NCI-H345 treated with DMSO at 0.1 percent for 48 hours (cell line): ENCODE results near the gene TNRC6B.
"Not testable (repeated sequence)": the region's sequence is repeated elsewhere in the genome, so short reads cannot be mapped to it uniquely, and the experiment has no call there.

Experiments used
- DNase-seq: peaks from one replicate; lab custom pipeline; 2025; ENCODE audit not compliant: unreplicated experiment; lab: John Stamatoyannopoulos, UW

TNRC6B gene

DNA sequence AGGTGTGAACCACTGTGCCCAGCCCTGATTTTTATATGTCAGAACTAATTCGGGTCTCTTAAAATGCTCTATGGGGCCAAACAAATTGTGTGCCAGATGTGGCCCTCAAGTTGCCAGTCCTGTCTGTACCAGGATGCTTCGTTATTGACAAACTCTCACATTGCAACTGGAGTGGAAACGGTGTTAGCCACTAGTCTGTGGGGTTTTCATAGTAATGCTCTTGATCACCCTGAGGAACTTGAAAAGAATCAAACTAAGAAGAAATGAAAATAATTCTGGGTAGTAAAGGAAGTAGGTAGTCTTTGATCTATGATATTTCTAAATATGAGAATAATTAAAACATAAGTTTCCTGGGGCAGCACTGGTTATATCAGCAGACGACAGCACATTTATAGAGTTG is 101.3 kb downstream of the TNRC6B start:
- DNase-seq = no peak

GRCh38 chr22:40281717-40282116 is 104.0 kb downstream of the TNRC6B start:
- no peak for DNase-seq

- DNase-seq = no peak
Observed at GRCh38 chr22:40285513-40285912, 107.8 kb downstream of the TNRC6B start.

GRCh38 chr22:40289991-40290459 is 112.3 kb downstream of the TNRC6B start:
- DNase-seq = no peak

GRCh38 chr22:40290516-40290915 is 112.8 kb downstream of the TNRC6B start:
- no peak for DNase-seq

GRCh38 chr22:40294696-40295095 is 117.0 kb downstream of the TNRC6B start:
- no peak for DNase-seq

DNA sequence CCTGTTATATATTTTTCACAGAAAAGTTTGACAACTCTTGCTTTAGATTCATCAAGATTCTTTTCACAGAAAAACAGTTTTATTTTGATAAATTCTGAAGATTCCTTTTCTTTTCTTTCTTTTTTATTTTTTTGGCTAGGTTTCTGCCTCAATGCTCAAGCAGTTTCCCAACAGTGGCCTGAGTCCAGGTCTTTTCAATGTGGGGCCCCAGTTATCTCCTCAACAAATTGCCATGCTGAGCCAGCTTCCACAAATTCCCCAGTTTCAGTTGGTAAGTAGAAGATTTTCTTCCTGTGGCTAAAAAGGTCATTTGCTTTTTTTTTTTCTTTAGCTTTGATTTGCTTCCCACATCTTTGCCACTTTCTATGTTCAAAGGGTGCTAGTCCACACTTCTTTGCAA is 122.6 kb downstream of the TNRC6B start:
- DNase-seq = no peak

DNA sequence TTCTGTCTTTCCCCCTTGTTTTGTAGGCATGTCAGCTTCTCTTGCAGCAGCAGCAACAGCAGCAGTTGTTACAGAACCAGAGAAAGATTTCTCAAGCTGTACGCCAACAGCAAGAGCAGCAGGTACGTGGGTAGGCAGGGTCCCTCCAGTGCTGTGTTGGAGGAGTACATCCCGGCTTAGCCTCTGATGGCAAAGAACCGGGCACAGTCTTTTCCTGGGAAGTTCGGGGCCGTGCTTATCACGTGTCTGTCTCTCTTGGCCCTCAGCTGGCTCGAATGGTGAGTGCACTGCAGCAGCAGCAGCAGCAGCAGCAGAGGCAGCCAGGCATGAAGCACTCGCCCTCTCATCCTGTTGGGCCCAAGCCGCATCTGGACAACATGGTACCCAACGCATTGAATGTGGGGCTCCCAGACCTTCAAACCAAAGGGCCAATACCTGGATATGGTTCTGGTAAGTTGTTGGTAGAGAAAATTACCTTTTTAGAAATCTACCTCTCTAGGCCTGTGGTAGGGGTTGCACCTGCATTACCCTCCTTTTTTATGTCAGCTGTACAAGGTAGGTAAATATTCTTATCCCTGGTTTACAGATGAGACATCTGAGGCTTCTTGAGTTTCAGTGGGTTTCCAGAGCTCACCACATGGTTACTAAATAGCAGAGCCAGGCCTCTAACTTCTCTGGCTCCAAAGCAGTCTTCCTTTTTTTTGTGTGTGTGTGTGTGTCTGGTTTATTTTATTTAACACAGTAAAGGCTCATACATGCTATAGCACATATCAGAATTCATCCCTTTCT is 123.4 kb downstream of the TNRC6B start:
- DNase-seq = no peak

DNA sequence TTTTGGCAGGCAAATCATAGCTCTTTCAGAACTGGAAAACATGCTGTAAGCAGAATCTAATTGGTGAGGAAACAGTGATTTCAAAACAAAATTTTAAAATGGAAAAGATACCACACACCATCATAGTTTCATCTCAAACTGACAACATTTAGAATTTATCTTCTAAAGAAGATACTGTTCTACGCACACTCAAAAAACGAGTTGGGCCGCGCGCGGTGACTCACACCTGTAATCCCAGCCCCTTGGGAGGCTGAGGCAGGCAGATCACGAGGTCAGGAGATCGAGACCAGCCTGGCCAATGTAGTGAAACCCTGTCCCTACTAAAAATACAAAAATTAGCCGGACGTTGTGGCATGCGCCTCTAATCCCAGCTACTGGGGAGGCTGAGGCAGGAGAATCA is 124.4 kb downstream of the TNRC6B start:
- no peak for DNase-seq

DNA sequence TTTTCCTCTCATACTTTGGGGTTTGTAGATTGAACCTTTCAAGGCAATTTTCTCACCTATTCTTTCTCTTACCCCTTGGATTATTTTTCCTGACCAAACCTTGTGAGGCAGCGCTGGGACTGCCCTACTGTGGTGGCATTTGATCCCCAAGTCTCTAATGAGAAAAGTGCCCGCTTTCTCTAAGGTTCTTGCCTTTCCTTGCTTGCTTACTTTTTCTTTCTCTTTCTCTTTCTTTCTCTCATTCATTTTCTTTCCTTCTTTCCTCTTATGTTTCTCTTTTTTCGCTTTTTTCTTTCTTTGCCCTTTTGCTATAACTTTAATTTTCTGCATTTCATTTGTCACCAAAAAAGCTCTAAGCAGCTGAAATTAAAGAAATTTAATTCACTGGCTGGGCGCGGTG is 127.9 kb downstream of the TNRC6B start:
- DNase-seq = no peak

GRCh38 chr22:40308999-40309573 is 131.4 kb downstream of the TNRC6B start:
- no peak for DNase-seq

DNA sequence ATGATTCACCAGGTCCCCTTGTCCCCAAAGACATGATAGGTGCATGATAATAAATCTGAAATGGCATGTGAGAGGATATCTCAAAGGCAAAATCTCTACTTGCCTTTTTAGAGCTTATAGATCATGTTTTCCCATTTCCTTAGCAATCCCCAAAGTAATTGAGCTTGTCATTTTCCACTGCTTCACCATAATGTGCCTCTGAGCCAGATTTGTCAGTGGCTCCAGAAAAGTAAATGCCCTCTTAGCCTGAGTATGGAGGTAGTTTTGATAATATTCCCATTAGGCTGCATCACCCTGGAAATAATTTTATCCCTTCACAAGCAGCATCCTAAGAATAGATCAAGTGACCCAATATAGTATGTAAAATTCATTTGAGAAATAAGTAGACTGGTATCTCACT is 131.9 kb downstream of the TNRC6B start:
- DNase-seq = no peak

DNA sequence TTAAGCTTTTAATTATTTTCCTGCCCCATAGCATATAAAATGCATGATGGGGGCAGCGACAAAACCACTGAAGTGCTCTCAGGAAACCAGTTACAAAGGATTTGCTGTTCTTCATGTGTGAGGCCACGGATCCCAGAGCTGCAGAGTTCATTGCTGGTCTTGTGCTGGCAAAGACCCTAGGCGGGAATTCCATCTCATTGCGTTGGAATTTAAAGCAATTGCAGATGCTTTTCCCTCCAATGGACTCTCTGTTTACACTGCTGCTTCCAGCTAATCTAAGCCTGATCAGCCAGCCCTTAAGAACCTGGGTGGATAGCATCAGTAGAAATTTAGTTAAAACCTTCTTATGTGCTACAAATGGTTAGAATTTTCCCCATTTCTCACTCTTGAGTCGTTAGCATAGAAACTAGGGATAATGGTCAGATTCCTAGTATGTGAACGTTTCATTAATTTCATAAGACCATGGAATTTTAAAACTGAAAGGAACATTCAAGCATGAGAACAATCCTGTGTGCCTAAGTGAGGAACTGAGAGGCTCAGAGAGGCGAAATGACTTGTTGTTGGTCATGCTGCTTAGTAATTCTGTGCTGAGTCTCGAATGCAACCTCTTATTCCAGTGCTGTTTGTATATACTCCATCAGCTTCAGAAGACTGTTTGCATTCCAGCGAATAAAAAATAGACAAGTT is 132.5 kb downstream of the TNRC6B start:
- no peak for DNase-seq

- no peak for DNase-seq
Observed at GRCh38 chr22:40310768-40311120, 133.0 kb downstream of the TNRC6B start.

DNA sequence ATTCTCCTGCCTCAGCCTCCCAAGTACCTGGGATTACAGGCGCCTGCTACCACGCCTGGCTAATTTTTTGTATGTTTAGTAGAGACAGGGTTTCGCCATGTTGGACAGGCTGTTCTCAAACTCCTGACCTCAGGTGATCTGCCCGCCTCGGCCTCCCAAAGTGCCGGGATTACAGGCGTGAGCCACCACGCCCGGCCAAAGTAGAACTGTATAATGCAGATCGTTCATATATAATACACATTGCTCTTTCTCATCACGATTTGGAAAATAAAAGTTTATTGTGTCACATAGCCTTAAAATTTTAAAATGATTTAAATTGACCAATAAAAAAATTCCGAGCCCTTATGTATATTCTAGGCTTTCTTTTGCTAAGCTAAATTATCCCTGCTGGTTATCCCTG is 133.9 kb downstream of the TNRC6B start:
- DNase-seq = not testable (repeated sequence)

GRCh38 chr22:40312050-40312449 is 134.3 kb downstream of the TNRC6B start:
- no peak for DNase-seq

- no peak for DNase-seq
Observed at GRCh38 chr22:40313007-40313406, 135.3 kb downstream of the TNRC6B start.

DNA sequence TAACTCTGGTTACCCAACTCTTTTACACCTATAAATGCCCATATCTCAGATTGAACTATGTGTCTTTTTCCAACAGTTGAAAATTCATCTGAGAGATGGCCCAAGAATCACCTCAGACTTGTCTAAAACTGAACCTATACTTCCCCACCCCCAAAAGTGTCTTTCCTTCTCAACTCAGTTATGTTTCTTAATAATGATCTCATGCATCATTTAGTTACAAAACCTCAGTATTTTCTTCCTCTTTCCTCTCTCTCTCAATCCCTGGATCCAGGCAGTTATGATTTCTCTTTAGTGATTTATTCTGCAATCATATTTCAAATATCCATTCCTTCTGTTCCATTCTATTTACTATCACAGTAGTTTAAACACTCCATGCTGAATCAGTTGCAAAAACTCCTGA is 136.3 kb downstream of the TNRC6B start:
- no peak for DNase-seq

GRCh38 chr22:40320687-40321086 is 143.0 kb downstream of the TNRC6B start:
- DNase-seq = no peak

DNA sequence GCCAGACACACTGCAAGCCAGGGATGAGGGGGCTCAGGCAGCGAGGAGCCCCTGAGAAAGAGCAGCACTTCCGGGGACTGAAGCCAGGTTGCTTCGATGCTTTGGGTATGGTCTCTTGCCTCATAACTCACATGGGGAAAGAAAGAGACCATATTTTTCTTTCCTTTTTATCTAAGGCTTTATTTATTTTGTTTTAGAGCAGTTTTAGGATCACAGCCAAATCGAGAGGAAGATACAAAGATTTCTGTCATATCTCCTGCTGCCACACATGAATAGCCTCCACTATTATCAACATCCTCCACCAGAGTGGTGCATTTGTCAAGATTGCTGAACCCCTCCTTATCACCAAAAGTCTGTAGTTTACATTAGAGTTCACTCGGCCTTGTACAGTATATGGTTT is 144.3 kb downstream of the TNRC6B start:
- no peak for DNase-seq

DNA sequence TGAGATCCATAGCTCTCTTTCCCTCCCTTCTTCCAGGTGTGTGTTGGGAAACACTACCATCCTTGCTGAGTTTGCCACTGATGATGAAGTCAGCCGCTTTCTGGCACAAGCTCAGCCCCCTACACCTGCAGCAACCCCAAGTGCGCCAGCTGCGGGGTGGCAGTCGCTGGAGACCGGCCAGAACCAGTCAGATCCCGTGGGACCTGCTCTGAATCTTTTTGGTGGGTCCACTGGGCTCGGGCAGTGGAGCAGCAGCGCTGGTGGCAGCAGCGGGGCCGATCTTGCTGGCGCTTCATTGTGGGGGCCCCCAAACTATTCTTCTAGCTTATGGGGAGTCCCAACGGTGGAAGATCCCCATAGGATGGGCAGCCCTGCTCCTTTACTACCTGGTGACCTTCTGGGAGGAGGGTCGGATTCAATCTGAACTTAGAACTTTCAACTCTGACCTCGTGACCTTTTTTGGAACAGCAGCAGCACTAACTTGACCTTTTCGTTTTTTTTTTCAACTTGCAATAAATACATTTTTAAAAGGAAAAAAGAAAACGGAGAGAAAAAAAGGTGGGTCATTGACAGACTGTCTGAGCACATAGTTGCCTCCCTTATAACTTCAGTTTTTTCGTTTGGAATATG is 145.2 kb downstream of the TNRC6B start:
- DNase-seq = no peak

DNA sequence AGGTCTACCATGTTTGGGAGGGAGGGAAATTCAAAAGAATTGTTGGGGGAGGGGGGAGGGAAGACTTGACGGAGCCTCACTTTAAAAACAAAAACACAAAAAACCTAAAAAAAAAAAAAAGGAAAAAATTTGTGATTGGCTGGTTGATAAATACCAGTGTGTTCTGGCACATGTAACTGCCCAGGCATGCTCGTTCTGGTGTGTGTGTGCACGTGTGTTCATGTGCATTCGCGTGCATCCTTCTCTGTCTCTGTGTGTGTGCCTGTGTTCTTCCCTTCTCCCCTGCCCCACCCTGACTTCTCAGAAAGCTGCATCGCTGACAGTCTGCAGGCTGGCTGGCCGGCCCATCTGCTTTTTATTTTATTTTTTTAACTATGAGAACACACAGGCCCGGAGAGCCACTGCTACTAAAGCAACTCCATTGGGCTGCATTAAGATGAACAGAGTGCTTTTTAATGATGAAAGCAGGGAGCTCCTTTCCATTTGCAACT is 146.0 kb downstream of the TNRC6B start:
- DNase-seq = no peak
